Keratinocyte (primary cell): ENCODE measurements around the gene CARD9. TPM values are rescaled to one million over a fixed set of nuclear protein-coding genes. Genes with fewer than 3 reads are reported as not detected.

Experiments used
- DNase-seq: peaks from one replicate; pipeline ENCODE4 v3.0.0-alpha.2; 2011; ENCODE audit warnings: low read depth, missing footprints, low spot score
- FAIRE-seq: peaks from 2 replicates; lab custom pipeline; 2011; peaks lifted over from hg19 to GRCh38; lab: Jason Lieb, UNC
- H2AFZ ChIP-seq: 2 replicates; pipeline ENCODE4 v1.6.0; 2012; ENCODE audit warnings: low read length, control low read depth, inconsistent platforms; ENCODE audit not compliant: control insufficient read depth
- H3K27ac ChIP-seq: 2 replicates; pipeline ENCODE4 v1.5.1; 2011; ENCODE audit warnings: low read length; ENCODE audit not compliant: control insufficient read depth, insufficient read depth
- H3K27me3 ChIP-seq: 3 replicates; pipeline ENCODE4 v1.6.0; 2011; ENCODE audit warnings: low read length; ENCODE audit not compliant: control insufficient read depth, insufficient read depth; ENCODE audit errors: extremely low read depth
- H3K36me3 ChIP-seq, 2 experiments: 2 replicates in 1 of 2; 3 replicates in 1 of 2; pipeline ENCODE4 v1.5.1; 2011; ENCODE audit warnings: low read length in 2 of 2, mild to moderate bottlenecking in 1 of 2; ENCODE audit not compliant: control insufficient read depth in 2 of 2, insufficient read depth in 2 of 2; ENCODE audit errors: extremely low read depth in 1 of 2
- H3K4me1 ChIP-seq: 3 replicates; pipeline ENCODE4 v1.5.1; 2011; ENCODE audit warnings: low read length; ENCODE audit not compliant: control insufficient read depth, insufficient read depth; ENCODE audit errors: extremely low read depth
- H3K4me2 ChIP-seq: 3 replicates; pipeline ENCODE4 v1.6.0; 2011; ENCODE audit warnings: low read depth, low read length; ENCODE audit not compliant: control insufficient read depth, insufficient read depth; ENCODE audit errors: extremely low read depth
- H3K4me3 ChIP-seq, 3 experiments: fragments of 200-600 bp in 1 of 3; sonication (generic) in 1 of 3; 2 replicates in 2 of 3; 3 replicates in 1 of 3; pipeline ENCODE4 v1.5.1; 2011 to 2016; ENCODE audit warnings: low read length in 3 of 3, mild to moderate bottlenecking in 3 of 3, control low read depth in 2 of 3, inconsistent platforms in 1 of 3, low read depth in 1 of 3, mixed read lengths in 1 of 3, mixed run types in 1 of 3, moderate library complexity in 1 of 3; ENCODE audit not compliant: control insufficient read depth in 2 of 3, insufficient read depth in 2 of 3; ENCODE audit errors: extremely low read depth in 1 of 3
- H3K79me2 ChIP-seq: 2 replicates; pipeline ENCODE4 v1.6.0; 2012; ENCODE audit warnings: low read length; ENCODE audit not compliant: control insufficient read depth, insufficient read depth
- H3K9ac ChIP-seq: 3 replicates; pipeline ENCODE4 v1.6.0; 2011; ENCODE audit warnings: low read length; ENCODE audit not compliant: control insufficient read depth, insufficient read depth; ENCODE audit errors: extremely low read depth
- H3K9me1 ChIP-seq: 3 replicates; pipeline ENCODE4 v1.6.0; 2011; ENCODE audit warnings: low read length; ENCODE audit not compliant: control insufficient read depth, insufficient read depth; ENCODE audit errors: extremely low read depth
- H3K9me3 ChIP-seq: 2 replicates; pipeline ENCODE4 v1.5.1; 2012; ENCODE audit warnings: low read depth, low read length; ENCODE audit not compliant: control insufficient read depth
- H4K20me1 ChIP-seq: 3 replicates; pipeline ENCODE4 v1.6.0; 2011; ENCODE audit warnings: low read length; ENCODE audit not compliant: control insufficient read depth, insufficient read depth; ENCODE audit errors: extremely low read depth
- EZH2 ChIP-seq: IDR thresholded peaks from one replicate; pipeline ENCODE4 v1.6.1; 2012; ENCODE audit warnings: inconsistent platforms, mild to moderate bottlenecking, low read length, moderate library complexity
- dilution Hi-C: fragments of 300-500 bp; cut with MboI; formaldehyde crosslinking; loops from one replicate; pipeline ENCODE4 v1.7.0; 2020; ENCODE audit warnings: low sequenced_read_pairs; ENCODE audit not compliant: extremely low pct_ligation_motif_present
- polyA plus RNA-seq, 5 experiments: library from polyadenylated mRNA; depleted of rRNA in 3 of 5; stranded (reverse) in 3 of 5; stranded (forward) in 1 of 5; unstranded in 1 of 5; fragments of >200 nt; gene quantifications; 1 replicate in 1 of 5; 2 replicates in 3 of 5; 3 replicates in 1 of 5; pipeline versions ENCODE4 v1.2.1 to v1.2.3, GENCODE V29; 2011 to 2012; ENCODE audit warnings: missing spikeins in 2 of 5, low read depth in 1 of 5, low replicate concordance in 1 of 5
- TF ChIP-seq, protein P1 (sequence below), 3 experiments: IDR thresholded peaks in 1 of 3; conservative IDR thresholded peaks in 1 of 3; optimal IDR thresholded peaks in 1 of 3; 2 replicates in 2 of 3; 3 replicates in 1 of 3; pipeline versions ENCODE3 to v1.5.1; 2011; ENCODE audit warnings: low read length in 3 of 3, mild to moderate bottlenecking in 3 of 3, moderate library complexity in 2 of 3, control low read depth in 1 of 3, inconsistent platforms in 1 of 3; ENCODE audit not compliant: insufficient read depth in 2 of 3; ENCODE audit errors: extremely low read depth in 1 of 3

CARD9 gene
- polyA plus RNA-seq, 1 donor (not counting 4 experiments of a cell fraction or from before 2014, with no cell fraction given) = 0.07 TPM

DNA sequence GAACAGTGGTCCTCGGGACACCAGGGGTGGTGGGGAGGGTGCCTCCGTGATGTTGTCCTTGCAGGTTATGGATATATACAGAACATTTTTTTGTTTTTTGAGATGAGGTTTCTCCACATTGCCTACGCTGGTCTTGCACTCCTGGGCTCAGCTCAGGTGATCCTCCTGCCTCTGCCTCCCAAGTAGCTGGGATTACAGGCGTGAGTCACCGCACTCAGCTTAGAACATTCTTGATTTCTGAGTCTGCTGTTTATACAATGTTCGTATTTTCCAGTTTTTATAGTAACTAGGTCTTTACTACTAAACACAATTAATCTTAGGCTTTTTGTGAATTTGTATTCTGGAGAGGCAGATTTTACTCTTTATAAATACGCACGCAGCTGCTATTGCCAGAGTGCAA is 43.0 kb upstream of the CARD9 start:
- DNase-seq (no peak), FAIRE-seq (no peak)
- TF ChIP-seq, protein P1, sequence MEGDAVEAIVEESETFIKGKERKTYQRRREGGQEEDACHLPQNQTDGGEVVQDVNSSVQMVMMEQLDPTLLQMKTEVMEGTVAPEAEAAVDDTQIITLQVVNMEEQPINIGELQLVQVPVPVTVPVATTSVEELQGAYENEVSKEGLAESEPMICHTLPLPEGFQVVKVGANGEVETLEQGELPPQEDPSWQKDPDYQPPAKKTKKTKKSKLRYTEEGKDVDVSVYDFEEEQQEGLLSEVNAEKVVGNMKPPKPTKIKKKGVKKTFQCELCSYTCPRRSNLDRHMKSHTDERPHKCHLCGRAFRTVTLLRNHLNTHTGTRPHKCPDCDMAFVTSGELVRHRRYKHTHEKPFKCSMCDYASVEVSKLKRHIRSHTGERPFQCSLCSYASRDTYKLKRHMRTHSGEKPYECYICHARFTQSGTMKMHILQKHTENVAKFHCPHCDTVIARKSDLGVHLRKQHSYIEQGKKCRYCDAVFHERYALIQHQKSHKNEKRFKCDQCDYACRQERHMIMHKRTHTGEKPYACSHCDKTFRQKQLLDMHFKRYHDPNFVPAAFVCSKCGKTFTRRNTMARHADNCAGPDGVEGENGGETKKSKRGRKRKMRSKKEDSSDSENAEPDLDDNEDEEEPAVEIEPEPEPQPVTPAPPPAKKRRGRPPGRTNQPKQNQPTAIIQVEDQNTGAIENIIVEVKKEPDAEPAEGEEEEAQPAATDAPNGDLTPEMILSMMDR (optimal IDR thresholded peaks at IDR 0.05 in 1 of 3, IDR thresholded peaks at IDR 0.05 in 1 of 3, conservative IDR thresholded peaks at IDR 0.05 in 1 of 3; ENCODE audit: extremely low read depth in 1 of 3, insufficient read depth in 2 of 3, low read length in 3 of 3) = no peak
- TF ChIP-seq EZH2 = no peak
- Histone ChIP-seq H3K36me3 (peaks cover 48 to 69% of the 10 kb centered on the region in 2 experiments), H3K4me1 (peaks cover 7% of the 10 kb centered on the region), H3K9me1 (no peaks in the 10 kb centered on the region), H4K20me1 (peaks cover 7% of the 10 kb centered on the region), H3K79me2 (peaks cover 28% of the 10 kb centered on the region), H3K4me2 (no peak overlapping the region), H3K27me3 (no peaks in the 10 kb centered on the region), H3K9ac (no peak overlapping the region), H3K9me3 (no peaks in the 10 kb centered on the region), H2AFZ (no peak overlapping the region), H3K4me3 (no peak overlapping the region), H3K27ac (no peak overlapping the region)
- dilution Hi-C loops = no loop called here

DNA sequence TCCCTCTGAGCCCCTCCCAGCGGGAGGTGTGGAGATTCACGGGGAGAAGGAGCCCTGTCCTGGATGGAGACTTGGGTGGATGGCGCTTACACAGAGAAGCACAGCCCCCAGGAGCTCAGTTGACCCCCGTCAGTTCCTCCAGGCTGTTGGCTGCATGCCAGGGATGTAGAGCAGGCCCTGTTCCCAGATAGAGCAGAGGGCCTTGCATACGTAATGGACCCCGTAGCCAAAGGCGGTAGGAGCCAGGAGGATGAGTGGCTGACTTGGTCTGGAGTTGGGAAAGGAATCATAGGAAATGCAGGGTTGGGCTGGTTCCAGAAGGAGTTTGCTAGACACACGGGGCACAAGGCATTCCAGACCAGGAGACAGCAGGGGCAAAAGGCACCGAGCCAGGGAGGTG is 39.5 kb upstream of the CARD9 start:
- peaks cover 36 to 51% of the 10 kb centered on the region in 2 experiments for H3K36me3 ChIP-seq
- H2AFZ ChIP-seq = no peak overlapping the region
- peaks cover 25% of the 10 kb centered on the region for H3K4me1 ChIP-seq
- DNase-seq = no peak
- H3K27me3 ChIP-seq = no peaks in the 10 kb centered on the region
- TF ChIP-seq, protein P1 (optimal IDR thresholded peaks at IDR 0.05 in 1 of 3, IDR thresholded peaks at IDR 0.05 in 1 of 3, conservative IDR thresholded peaks at IDR 0.05 in 1 of 3; ENCODE audit: extremely low read depth in 1 of 3, insufficient read depth in 2 of 3, low read length in 3 of 3) = no peak
- TF ChIP-seq EZH2 = no peak
- H3K9ac ChIP-seq = no peak overlapping the region
- no peak overlapping the region for H3K27ac ChIP-seq
- no peaks in the 10 kb centered on the region for H3K9me1 ChIP-seq
- peaks cover 53% of the 10 kb centered on the region for H3K79me2 ChIP-seq
- no peak overlapping the region for H3K4me2 ChIP-seq
- H3K9me3 ChIP-seq = no peaks in the 10 kb centered on the region
- no peak overlapping the region for H3K4me3 ChIP-seq
- FAIRE-seq = no peak
- peaks cover 11% of the 10 kb centered on the region for H4K20me1 ChIP-seq
- dilution Hi-C loops = no loop called here
